ENCODE data around the gene TMEM244.
"Not testable (repeated sequence)": the region's sequence is repeated elsewhere in the genome, so short reads cannot be mapped to it uniquely, and the experiment has no call there.

TMEM244 gene, protein sequence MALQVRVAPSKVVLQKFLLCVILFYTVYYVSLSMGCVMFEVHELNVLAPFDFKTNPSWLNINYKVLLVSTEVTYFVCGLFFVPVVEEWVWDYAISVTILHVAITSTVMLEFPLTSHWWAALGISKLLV

DNA sequence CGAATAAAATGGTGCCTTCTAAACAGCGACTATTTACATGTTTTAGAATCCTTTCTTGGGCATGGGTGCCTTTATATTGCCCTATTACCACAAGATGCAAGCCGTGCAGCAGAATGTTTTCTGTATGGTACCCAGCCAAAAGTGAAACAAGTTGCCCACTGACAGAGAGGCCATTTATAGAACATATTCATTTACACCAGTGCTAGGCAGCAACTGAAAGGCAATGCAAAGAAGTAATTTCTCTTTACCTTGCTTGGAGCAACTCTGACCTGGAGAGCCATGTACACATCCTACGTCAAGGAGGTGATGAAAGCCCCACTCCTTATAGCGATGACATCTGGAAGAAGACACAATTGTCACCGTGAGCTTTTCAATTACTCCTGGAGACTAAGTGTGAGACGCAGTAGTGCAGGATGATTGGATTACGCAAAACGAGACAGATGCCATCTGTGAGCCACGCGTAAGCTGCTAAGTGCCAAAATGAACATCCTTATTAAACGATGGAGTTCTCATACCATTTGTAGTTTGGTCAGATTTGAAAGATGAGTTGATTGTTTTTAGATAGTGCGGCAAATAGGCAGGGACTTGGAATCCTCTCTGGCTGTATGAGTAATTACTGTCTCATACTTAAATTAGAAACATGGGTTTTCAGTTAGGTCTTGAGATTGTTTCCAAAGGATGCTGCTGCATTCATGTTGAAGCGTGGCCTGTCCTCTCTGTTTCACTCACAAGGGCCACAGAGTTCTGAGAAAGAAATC lies at the start of gene TMEM244:
TMEM244 (minus strand) TSS at position 408 of the 758 bp plus-strand sequence; CDS start at position 281, 127 bp downstream.
- DNase-seq, result no peak

DNA sequence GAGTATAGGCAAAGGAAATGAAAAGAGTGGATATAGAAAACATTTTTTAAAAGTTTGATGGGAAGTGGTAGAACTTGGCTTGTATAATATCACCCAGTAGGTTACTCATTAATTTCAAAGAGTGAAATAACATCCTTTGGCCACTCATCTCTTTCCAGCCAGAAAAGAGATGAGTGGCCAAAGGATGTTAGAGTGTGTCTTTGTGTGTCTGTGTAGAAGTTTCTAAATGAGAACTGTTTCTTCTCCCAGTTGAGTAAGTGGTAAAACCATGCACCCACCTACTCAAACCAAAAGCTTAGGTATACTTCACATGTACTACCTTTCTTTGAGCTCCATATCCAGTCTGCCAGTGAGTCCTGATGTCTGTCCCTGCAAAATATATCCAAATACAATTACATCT lies 47.7 kb upstream of the TMEM244 start:
- DNase-seq, result no peak

GRCh38 chr6:129908356-129908755 lies 47.2 kb upstream of the TMEM244 start:
- no peak for DNase-seq

GRCh38 chr6:129906515-129907077 lies 45.5 kb upstream of the TMEM244 start:
- no peak for DNase-seq

- DNase-seq, result no peak
Observed at GRCh38 chr6:129903082-129903481, 42.0 kb upstream of the TMEM244 start.

GRCh38 chr6:129902681-129903080 lies 41.6 kb upstream of the TMEM244 start:
- DNase-seq, result no peak

- no peak for DNase-seq
Observed at GRCh38 chr6:129901910-129902309, 40.8 kb upstream of the TMEM244 start.

DNA sequence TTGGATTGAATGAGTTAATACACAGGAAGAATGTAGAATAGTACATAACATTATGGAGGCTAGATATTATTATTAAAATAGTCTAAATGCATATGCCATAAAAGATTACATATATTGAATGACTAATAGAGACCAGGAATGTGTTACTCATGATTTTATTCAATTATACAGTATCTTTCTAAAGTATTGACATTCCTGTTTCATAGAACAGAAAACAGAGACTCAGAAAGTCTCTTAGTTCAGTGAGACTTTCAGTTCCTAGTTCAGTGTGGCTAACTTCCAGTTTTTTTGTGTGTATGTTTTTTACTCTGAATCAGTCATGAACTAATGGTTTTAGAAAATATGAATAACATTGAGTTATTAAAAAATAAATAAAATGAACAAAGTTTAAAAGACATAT lies 34.6 kb upstream of the TMEM244 start:
- no peak for DNase-seq

DNA sequence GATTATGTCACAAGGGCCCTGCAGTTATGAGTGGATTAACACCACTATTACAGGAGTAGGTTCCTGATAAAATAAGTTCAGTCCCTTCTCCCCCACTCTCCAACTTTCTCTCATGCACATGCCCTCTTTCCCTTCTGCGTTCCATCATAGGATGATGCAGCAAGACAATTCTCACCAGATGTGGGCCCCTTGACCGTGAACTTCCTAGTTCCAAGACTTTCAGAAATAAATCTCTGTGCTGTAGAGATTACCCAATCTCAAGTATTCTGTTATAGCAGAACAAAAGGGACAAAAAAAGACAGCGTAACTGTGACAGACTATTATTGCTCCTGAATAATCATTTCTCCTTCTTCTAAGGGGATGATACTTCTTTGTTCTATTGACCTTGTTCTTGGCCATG lies 33.8 kb upstream of the TMEM244 start:
- no peak for DNase-seq

DNA sequence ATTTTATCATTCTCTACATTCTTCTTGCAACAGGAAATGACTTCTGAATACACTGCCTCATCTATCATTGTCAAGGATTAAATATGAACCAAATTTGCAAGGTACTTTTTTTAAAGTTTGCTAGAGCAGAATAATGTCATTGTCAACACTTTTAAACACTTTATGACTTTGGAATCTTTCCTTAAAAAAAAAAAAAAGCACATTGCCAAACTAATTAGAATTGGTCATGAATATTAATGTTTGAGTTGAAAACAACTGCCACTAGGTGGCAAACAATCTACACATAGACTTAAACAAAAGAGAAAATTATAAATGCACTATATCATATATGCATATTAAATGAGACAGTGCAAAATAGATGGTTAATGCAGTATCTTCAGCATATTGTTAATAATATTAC lies 32.5 kb upstream of the TMEM244 start:
- DNase-seq, result no peak

DNA sequence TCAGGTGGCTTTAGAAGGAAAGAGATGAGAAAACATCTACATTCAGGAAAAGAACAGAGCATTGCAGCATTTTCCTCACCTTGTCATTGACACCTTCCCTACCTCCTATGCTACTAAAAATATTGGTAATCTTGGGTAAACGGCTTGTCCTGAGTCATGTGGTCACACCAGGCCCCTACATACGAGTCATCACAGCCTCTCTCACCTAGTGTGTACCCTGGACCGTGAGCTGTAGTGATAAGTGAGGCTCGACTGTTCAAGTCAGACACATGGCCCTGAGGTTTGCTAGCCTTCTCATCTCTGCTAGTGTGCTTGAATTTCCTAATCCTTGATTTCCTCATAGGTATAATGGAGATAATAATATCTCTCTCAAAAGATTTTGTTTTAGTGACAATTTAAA lies 29.6 kb upstream of the TMEM244 start:
- no peak for DNase-seq

GRCh38 chr6:129890164-129890563 lies 29.0 kb upstream of the TMEM244 start:
- no peak for DNase-seq

DNA sequence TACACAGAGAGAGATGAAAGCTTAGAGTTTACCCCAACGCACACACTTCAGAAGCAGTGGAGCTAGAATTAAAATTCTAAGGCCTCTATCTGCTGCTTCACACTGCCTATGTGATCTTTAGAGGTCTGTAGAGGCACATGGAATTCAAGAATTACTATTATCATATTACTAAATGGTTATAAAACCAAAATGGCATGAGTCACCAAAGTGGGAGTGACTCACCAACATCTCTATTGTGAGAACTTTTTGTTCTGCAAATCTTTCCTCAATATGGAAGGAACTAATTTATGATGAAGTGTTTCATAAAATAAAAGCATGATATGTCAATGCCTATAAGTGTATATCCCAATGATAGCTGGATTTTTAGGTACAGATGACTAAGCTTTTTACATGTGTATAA lies 28.5 kb upstream of the TMEM244 start:
- DNase-seq, result no peak

GRCh38 chr6:129886401-129887155 lies 25.5 kb upstream of the TMEM244 start:
- no peak for DNase-seq

DNA sequence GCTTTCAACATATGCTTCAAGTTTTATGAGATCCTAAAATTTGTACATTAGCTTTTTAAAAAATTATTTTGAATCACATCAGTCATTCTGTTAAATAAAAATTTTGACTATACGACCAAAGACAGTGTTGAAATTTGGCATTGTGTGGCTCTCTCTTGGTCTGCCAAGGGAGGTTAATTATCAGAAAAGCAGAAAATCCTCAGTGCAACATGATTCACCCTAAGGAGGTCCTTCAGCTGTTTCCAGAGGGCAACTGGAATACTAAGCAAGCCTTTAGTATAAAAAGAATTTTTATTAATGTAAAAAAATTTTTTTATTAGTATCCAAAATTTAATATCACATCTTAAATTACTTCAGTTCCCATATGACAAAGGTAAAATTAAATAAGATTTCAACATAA lies 23.1 kb upstream of the TMEM244 start:
- DNase-seq, result no peak

- DNase-seq, result no peak
Observed at GRCh38 chr6:129882510-129883023, 21.5 kb upstream of the TMEM244 start.

DNA sequence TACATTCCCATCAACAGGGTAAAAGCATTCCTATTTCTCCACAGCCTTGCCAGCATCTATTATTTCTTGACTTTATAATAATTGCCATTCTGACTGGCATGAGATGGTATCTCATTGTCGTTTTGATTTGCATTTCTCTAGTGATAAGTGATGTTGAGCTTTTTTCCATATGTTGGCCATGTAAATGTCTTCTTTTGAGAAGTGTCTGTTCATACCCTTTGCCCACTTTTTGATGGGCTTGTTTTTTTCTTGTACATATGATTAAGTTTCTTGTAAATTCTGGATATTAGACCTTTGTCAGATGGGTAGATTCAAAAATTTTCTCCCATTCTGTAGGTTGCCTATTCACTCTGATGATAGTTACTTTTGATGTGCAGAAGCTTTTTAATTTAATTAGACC lies 16.8 kb upstream of the TMEM244 start:
- DNase-seq, result not testable (repeated sequence)

DNA sequence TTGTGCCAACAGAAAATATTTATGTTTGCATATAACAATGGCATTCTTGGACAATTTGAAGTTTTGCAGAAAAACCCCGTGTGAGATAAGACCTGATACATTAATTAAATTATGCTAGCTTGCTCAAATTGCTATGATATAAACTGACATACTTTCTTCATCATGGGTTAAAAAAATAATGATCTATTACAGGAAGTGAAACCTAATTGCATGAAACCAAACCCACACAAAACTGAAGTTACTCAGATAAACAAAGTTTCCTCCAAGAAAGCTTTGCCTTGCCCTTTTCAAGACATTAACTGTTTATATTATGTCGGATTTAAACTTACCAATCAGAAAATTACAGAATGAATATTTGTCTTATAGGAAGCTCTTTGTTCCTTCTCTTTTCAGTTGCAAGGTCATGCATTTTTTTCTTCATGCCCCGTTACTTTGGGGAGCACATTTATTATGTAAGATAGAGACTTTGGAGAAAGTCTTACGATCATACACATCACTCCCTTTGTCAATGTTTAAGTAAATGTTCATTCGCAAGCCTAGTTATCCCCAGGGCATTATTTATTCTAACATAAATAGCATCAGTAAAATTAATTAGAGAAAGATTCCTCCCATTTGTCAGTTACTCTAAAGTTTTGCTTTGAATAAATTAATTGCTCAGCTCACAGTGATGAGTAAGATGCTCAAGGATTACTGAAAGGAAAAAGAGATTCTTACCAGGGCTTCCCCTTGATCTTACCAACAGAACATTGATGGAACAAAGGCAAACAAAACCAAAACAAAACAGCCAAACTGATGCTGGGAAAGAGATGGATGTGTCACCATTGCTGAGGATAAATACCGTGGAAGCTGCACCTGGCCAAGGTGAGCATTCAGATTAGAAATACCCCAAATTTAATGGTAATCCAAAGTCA lies 14.8 kb upstream of the TMEM244 start:
- DNase-seq, result no peak

DNA sequence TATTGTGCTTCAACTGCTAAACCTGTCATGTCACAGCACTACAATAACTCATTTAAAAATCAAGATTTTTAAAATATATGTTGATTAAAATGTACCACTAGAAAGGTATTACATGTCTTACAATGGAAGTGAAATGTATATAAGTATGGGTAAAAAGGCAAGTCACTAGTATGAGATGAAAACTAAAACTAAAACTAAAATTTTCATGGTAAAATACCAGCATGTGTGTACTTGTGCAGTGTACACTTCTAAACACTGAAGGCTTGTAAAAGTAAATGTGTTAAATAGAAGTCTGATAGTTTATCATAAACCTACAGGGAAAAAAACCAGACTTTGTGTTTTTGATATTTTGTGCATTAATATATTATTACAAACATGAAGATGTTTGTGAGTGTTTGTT lies 13.7 kb upstream of the TMEM244 start:
- no peak for DNase-seq

GRCh38 chr6:129872586-129872985 lies 11.5 kb upstream of the TMEM244 start:
- no peak for DNase-seq

- no peak for DNase-seq
Observed at GRCh38 chr6:129871221-129871620, 10.1 kb upstream of the TMEM244 start.

GRCh38 chr6:129867403-129867802 lies 6.3 kb upstream of the TMEM244 start:
- no peak for DNase-seq

GRCh38 chr6:129866688-129867087 lies 5.6 kb upstream of the TMEM244 start:
- no peak for DNase-seq

All from NCI-H1105 (cell line).